Measurements from ENCODE around the gene SEPTIN5. TPM values are rescaled to one million over a fixed set of nuclear protein-coding genes. Genes with fewer than 3 reads are reported as not detected.

Gene SEPTIN5
- total RNA-seq, 1 experiment from 2014 or later: 50.4 TPM

DNA sequence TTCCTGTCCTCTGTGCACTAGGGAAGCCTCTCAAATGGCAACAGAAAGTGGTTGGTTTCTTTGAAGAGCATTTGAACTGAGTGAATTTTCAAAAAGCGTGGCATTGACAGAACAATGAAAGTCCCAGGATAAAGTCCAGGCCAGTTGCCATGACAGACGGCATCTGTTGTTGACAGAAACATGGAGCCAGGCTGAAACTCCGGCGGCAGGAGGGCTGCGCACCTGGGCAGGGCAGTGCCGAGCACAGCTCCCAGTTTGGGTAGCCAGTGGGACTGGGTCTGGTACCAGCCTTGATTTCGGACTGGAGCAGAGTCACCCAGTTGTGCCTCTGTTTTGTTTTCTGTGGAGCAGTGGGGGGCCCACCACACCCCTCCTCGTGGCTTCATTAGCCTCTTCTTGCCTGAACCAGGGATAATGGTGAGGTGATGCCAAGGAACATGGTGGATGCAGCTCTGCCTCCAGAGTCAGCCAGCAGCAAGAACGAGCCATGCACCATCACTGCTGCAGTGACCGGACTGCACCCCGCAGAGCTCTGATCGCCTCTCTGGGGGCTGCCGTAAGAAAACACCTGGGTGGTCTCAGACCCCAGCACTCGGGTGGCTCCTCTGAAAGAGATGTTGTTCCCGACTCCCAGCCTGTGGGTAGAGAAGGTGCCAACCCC lies 9.8 kb upstream of the SEPTIN5 start:
- ChIA-PET CTCF (no interaction called here), POLR2A (ENCODE audit: low non-redundant PET) (interaction anchor here (0.6 kb wide), 1 partner anchor 24 kb away, joined by 9 read pairs; no protein-coding TSS in a partner anchor)
- Histone ChIP-seq H3K36me3 (ENCODE audit: insufficient read depth, low read length, poor library complexity, severe bottlenecking) (no peaks in the 10 kb centered on the region), H3K4me3 (ENCODE audit: low read depth, low read length, poor library complexity, severe bottlenecking) (no peak overlapping the region), H3K4me1 (ENCODE audit: insufficient read depth, low read length, poor library complexity, severe bottlenecking) (no peaks in the 10 kb centered on the region), H3K27me3 (replicated peaks; ENCODE audit: insufficient read depth, low read depth, low read length, poor library complexity) (no peaks in the 10 kb centered on the region), H3K27ac (ENCODE audit: low read depth, low read length, poor library complexity, severe bottlenecking) (no peak overlapping the region), H3K9me3 (ENCODE audit: low read depth, low read length, poor library complexity, severe bottlenecking) (no peaks in the 10 kb centered on the region)
- no peak for DNase-seq (ENCODE audit: low spot score)
- intact Hi-C loops (cut with micrococcal nuclease; ENCODE audit: unreplicated experiment): no loop called here
- BruUV-seq (replicated peaks): no TSS peak
- TF ChIP-seq, protein P1, sequence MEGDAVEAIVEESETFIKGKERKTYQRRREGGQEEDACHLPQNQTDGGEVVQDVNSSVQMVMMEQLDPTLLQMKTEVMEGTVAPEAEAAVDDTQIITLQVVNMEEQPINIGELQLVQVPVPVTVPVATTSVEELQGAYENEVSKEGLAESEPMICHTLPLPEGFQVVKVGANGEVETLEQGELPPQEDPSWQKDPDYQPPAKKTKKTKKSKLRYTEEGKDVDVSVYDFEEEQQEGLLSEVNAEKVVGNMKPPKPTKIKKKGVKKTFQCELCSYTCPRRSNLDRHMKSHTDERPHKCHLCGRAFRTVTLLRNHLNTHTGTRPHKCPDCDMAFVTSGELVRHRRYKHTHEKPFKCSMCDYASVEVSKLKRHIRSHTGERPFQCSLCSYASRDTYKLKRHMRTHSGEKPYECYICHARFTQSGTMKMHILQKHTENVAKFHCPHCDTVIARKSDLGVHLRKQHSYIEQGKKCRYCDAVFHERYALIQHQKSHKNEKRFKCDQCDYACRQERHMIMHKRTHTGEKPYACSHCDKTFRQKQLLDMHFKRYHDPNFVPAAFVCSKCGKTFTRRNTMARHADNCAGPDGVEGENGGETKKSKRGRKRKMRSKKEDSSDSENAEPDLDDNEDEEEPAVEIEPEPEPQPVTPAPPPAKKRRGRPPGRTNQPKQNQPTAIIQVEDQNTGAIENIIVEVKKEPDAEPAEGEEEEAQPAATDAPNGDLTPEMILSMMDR (conservative IDR thresholded peaks at IDR 0.05; ENCODE audit: low read depth, low read length): no peak
- TF ChIP-seq EZH2 (IDR thresholded peaks at IDR 0.05; ENCODE audit: borderline replicate concordance, low read depth, low read length, poor library complexity, severe bottlenecking): no peak

DNA sequence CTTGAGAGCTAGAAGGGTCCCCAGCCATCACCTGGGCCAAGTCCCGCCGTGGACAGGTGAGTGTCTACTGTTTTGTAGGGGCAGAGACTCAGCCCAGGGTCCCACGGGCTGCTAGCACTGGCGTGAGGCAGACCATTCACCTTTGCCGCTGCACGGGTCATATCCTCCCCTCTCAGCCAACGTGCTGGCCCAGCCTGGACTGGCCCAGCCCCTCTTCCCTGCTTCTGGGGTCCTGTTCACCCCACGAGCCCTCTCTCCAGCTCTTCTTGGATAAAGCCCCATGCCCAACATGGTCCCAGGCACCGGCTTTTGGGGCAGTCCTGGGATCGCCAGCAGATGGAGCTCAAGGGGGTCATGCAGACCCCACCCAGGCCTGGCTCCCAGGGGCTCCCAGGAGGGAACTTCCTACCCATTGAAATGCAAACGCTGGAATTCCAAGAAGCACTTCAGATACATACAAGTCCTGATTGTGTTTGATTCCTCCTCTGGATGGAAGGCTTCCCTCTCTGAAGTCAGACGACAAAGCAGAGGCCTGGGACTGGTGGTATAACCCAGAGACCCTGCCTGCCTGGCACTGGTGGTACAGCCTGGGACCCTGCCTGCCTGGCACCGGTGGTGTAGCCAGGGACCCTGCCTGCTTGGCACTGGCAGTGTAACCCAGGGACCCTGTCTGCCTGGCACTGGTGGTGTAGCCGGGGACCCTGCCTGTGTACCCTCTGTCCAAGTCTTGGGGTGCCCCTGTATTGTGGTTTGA lies 8.9 kb upstream of the SEPTIN5 start:
- no TSS peak for BruUV-seq (replicated peaks)
- peak; percentile 31 for DNase-seq (ENCODE audit: low spot score)
- CTCF ChIA-PET: no interaction called here
- no peaks in the 10 kb centered on the region for H3K27me3 ChIP-seq (replicated peaks; ENCODE audit: insufficient read depth, low read depth, low read length, poor library complexity)
- no peak overlapping the region for H3K4me3 ChIP-seq (ENCODE audit: low read depth, low read length, poor library complexity, severe bottlenecking)
- TF ChIP-seq, protein P1 (conservative IDR thresholded peaks at IDR 0.05; ENCODE audit: low read depth, low read length): peak; percentile 37
- no peak for TF ChIP-seq EZH2 (IDR thresholded peaks at IDR 0.05; ENCODE audit: borderline replicate concordance, low read depth, low read length, poor library complexity, severe bottlenecking)
- POLR2A ChIA-PET (ENCODE audit: low non-redundant PET): no interaction called here
- no peak overlapping the region for H3K27ac ChIP-seq (ENCODE audit: low read depth, low read length, poor library complexity, severe bottlenecking)
- intact Hi-C loops (cut with micrococcal nuclease; ENCODE audit: unreplicated experiment): no loop called here
- no peaks in the 10 kb centered on the region for H3K4me1 ChIP-seq (ENCODE audit: insufficient read depth, low read length, poor library complexity, severe bottlenecking)
- no peaks in the 10 kb centered on the region for H3K9me3 ChIP-seq (ENCODE audit: low read depth, low read length, poor library complexity, severe bottlenecking)
- no peaks in the 10 kb centered on the region for H3K36me3 ChIP-seq (ENCODE audit: insufficient read depth, low read length, poor library complexity, severe bottlenecking)

DNA sequence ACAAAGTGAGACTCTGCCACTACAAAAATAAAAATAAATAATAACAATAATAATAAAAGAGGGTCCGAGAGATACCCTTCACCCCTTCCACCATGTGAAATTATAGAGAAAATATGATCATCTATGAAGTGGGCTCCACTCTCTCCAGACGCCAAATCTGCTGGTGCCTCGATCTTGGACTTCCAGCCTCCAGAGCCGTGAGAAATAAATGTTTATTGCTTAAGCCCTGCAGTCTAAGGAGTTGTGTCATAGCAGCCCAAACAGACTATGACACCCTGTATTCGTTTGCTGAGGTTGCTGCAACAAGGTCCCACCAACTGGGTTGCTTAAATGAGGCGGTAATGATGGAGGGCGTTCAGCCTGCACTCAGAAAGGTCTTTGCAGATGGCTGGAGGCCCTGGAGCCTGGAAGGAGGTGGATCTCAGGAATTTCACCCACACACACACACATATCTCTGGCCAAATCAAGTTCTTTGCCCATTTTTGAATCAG lies 7.6 kb upstream of the SEPTIN5 start:
- TF ChIP-seq EZH2 (IDR thresholded peaks at IDR 0.05; ENCODE audit: borderline replicate concordance, low read depth, low read length, poor library complexity, severe bottlenecking): no peak
- TF ChIP-seq, protein P1 (conservative IDR thresholded peaks at IDR 0.05; ENCODE audit: low read depth, low read length): no peak
- no peaks in the 10 kb centered on the region for H3K9me3 ChIP-seq (ENCODE audit: low read depth, low read length, poor library complexity, severe bottlenecking)
- H3K36me3 ChIP-seq (ENCODE audit: insufficient read depth, low read length, poor library complexity, severe bottlenecking): no peaks in the 10 kb centered on the region
- H3K27me3 ChIP-seq (replicated peaks; ENCODE audit: insufficient read depth, low read depth, low read length, poor library complexity): no peaks in the 10 kb centered on the region
- no peak overlapping the region for H3K27ac ChIP-seq (ENCODE audit: low read depth, low read length, poor library complexity, severe bottlenecking)
- no peaks in the 10 kb centered on the region for H3K4me1 ChIP-seq (ENCODE audit: insufficient read depth, low read length, poor library complexity, severe bottlenecking)
- H3K4me3 ChIP-seq (ENCODE audit: low read depth, low read length, poor library complexity, severe bottlenecking): no peak overlapping the region
- CTCF ChIA-PET: no interaction called here
- POLR2A ChIA-PET (ENCODE audit: low non-redundant PET): no interaction called here
- BruUV-seq (replicated peaks): no TSS peak
- DNase-seq (ENCODE audit: low spot score): no peak
- intact Hi-C loops (cut with micrococcal nuclease; ENCODE audit: unreplicated experiment): no loop called here

Measured in A673 (cell line).